AG08395 (cell line): ENCODE measurements around the gene FOXK2.

ENCODE experiments used
- DNase-seq: peaks from one replicate; pipeline ENCODE4 v3.0.0; 2012; ENCODE audit warnings: mixed read lengths, low spot score

FOXK2 gene

GRCh38 chr17:82644148-82644547, 124.6 kb downstream of the FOXK2 start:
- DNase-seq = no peak

- DNase-seq = no peak
These were observed 126.0 kb downstream of the FOXK2 start for GRCh38 chr17:82645516-82645915.

GRCh38 chr17:82647593-82648164, 128.1 kb downstream of the FOXK2 start:
- peak; percentile 46 for DNase-seq

GRCh38 chr17:82648165-82648668, 128.7 kb downstream of the FOXK2 start, which contains the start of gene WDR45B:
TSS of gene WDR45B (minus strand) at chr17:82648444. CDS start at chr17:82648340, 104 bp downstream.
- peak; percentile 99 for DNase-seq

GRCh38 chr17:82648742-82649331, 129.3 kb downstream of the FOXK2 start:
- DNase-seq = peak; percentile 66

GRCh38 chr17:82649501-82650261, 130.1 kb downstream of the FOXK2 start:
- no peak for DNase-seq

GRCh38 chr17:82650723-82651122, 131.2 kb downstream of the FOXK2 start:
- no peak for DNase-seq

GRCh38 chr17:82653651-82654528, 134.4 kb downstream of the FOXK2 start:
- DNase-seq = no peak
